ENCODE data around the gene MOB3B.

MOB3B gene

GRCh38 chr9:27387722-27388121, 141.9 kb downstream of the MOB3B start:
- DNase-seq (ENCODE audit: low read depth), result no peak

GRCh38 chr9:27386571-27387091, 143.0 kb downstream of the MOB3B start:
- no peak for DNase-seq (ENCODE audit: low read depth)

GRCh38 chr9:27385606-27386322, 143.8 kb downstream of the MOB3B start:
- no peak for DNase-seq (ENCODE audit: low read depth)

GRCh38 chr9:27384262-27385014, 145.2 kb downstream of the MOB3B start:
- DNase-seq (ENCODE audit: low read depth), result no peak

GRCh38 chr9:27383524-27383923, 146.1 kb downstream of the MOB3B start:
- no peak for DNase-seq (ENCODE audit: low read depth)

- DNase-seq (ENCODE audit: low read depth), result no peak
These were observed 146.6 kb downstream of the MOB3B start for GRCh38 chr9:27382975-27383374.

- DNase-seq (ENCODE audit: low read depth), result no peak
These were observed 147.3 kb downstream of the MOB3B start for GRCh38 chr9:27382308-27382707.

GRCh38 chr9:27379311-27380251, 150.0 kb downstream of the MOB3B start:
- no peak for DNase-seq (ENCODE audit: low read depth)

- no peak for DNase-seq (ENCODE audit: low read depth)
These were observed 151.7 kb downstream of the MOB3B start for GRCh38 chr9:27377811-27378456.

- DNase-seq (ENCODE audit: low read depth), result no peak
These were observed 152.3 kb downstream of the MOB3B start for GRCh38 chr9:27377147-27377807.

- DNase-seq (ENCODE audit: low read depth), result no peak
These were observed 155.8 kb downstream of the MOB3B start for GRCh38 chr9:27373851-27374250.

- DNase-seq (ENCODE audit: low read depth), result no peak
These were observed 157.0 kb downstream of the MOB3B start for GRCh38 chr9:27372615-27373014.

- no peak for DNase-seq (ENCODE audit: low read depth)
These were observed 158.2 kb downstream of the MOB3B start for GRCh38 chr9:27371382-27371781.

- DNase-seq (ENCODE audit: low read depth), result no peak
These were observed 160.0 kb downstream of the MOB3B start for GRCh38 chr9:27369591-27369990.

GRCh38 chr9:27368316-27368985, 161.2 kb downstream of the MOB3B start:
- DNase-seq (ENCODE audit: low read depth), result peak; percentile 34

GRCh38 chr9:27367921-27368315, 161.7 kb downstream of the MOB3B start:
- DNase-seq (ENCODE audit: low read depth), result no peak

GRCh38 chr9:27367175-27367798, 162.3 kb downstream of the MOB3B start:
- DNase-seq (ENCODE audit: low read depth), result no peak

- peak; percentile 39 for DNase-seq (ENCODE audit: low read depth)
These were observed 163.8 kb downstream of the MOB3B start for GRCh38 chr9:27365707-27366376.

- no peak for DNase-seq (ENCODE audit: low read depth)
These were observed 167.0 kb downstream of the MOB3B start for GRCh38 chr9:27362447-27363210.

Measured in iris pigment epithelial cell (primary cell).